Endometrial microvascular endothelial cells (primary cell): Measurements from ENCODE around the gene ANO9. TPM values are rescaled to one million over a fixed set of nuclear protein-coding genes. Genes with fewer than 3 reads are reported as not detected.
"Not testable (repeated sequence)": the region's sequence is repeated elsewhere in the genome, so short reads cannot be mapped to it uniquely, and the experiment has no call there.

ENCODE experiments used
- in situ Hi-C: cut with HindIII; loops from 2 replicates; pipeline ENCODE4 v1.10.0; 2017; ENCODE audit warnings: low sequenced_read_pairs, low pct_unique_long_range_greater_than_20kb; ENCODE audit errors: inconsistent ontology term
- total RNA-seq: library from RNA; depleted of rRNA; stranded (reverse); fragments of >200 nt; gene quantifications from one replicate; pipeline ENCODE4 v1.2.3, GENCODE V29; 2015; ENCODE audit errors: inconsistent ontology term

ANO9 gene
- total RNA-seq, 1 donor from 2014 or later = 0.09 TPM

- in situ Hi-C loops = no loop called here
Observed at GRCh38 chr11:420911-421321, 20.9 kb downstream of the ANO9 start.

- in situ Hi-C loops = no loop called here
Observed at GRCh38 chr11:420054-420910, 21.5 kb downstream of the ANO9 start.

DNA sequence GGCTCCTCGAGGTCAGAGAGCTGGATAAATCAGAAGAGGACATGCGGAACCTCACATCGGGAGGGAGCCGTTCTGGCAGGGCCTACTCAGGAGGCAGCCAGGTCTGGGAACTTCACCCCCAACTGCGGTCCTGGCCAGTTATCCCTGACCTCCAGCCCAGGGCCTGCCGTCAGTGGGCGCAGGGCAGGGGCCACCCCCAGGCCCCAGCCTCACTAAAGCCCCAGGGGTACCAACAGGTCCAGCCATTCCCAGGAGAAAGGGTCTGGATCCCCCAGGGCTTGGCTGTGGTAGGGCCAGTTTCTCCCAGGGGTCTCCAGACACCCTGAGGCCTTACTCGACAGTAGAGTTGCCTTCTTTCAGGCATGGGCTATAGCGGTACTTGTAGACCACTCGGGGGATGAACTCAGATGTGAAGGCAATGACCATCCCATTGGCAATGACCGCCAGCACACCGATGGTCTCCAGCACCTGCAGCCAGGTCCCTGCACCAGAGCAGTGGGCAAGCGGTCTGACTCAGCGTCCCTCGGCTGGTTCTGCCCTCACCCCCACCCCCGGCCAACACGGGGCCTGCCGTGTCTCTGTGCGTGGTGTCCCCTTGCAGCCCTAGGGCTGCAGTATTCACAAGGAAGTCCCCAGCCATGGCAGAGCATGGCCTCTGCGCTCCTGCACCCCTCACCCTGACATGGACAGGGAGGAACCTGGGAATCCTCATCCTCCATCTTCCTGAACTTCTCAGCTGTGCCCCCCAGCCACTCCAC is 22.4 kb downstream of the ANO9 start:
- in situ Hi-C loops = no loop called here

DNA sequence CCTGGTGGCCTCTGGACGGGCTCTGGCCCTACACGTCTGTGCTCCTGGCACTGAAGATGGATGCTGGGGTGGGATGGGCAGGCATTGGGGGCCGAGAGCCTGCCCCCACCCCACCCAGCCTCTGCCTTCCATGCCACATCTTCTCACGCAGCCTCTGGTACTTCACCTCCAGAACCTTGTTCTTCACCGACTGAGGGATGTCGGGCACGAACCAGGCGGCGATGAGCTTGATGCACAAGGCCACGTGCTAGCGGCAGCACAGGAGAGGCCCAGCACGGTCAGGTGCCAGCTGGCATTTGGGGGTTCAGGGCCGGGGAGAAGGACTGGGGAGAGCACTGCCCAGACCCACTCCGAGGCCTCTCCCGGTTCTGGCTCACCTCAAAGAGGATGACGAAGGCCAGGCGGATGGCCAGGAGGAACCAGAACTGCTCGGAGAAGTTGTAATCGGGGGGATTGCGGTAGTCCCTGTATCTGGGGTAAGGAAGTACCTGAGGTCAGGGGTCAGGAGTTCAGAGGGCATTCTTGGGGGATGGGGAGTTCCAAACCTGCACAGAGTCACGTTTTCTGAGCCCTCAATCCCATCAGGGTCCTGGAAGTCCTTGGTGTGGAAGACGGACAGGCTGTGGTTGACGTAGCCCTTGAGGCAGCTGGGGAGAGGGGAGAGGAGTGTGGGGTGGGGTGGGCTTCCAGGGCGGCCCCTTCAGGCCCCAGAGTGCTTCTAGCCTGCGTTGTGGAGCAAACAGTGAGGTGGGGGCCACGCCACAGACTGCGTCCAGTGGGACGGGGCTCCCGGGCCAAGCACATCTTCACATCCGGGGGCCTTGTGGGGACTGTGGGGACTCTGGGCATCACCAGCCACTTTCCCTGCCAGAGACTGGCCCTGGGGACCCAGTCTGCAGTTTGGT is 23.2 kb downstream of the ANO9 start:
- in situ Hi-C loops = no loop called here

DNA sequence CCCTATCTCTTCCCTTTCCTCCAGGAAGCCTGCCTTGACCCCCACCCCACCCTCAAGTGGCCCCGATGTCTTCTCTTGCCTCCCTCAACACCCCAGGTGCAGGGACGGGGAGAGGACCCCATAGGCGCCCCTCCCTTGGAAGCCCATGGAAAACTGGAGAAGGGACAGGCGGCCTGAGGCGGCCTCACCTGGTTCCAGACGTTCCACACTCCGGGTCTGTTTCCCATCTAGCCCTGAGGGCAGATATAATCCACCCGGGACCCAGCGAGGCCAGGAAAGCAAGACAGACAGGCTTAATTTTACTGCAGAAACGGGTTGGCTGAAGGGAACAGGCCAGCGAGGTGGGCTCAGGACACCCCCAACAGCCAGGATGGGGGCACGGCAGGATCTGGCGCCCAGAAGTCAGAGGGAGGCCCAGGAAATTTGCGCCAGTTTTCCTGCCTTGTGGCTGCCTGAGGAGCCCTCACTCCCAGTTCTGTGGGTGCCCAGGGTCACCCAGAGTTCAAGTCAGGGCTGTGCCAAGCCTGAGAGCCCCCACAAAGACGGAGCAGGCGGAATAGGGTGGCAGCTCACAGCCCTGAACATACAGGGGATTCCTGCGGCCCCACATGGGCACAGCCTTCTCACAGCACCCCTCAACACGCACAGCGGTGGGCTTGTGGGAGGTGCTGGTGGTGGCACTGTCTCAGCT is 24.0 kb downstream of the ANO9 start:
- in situ Hi-C loops = no loop called here

DNA sequence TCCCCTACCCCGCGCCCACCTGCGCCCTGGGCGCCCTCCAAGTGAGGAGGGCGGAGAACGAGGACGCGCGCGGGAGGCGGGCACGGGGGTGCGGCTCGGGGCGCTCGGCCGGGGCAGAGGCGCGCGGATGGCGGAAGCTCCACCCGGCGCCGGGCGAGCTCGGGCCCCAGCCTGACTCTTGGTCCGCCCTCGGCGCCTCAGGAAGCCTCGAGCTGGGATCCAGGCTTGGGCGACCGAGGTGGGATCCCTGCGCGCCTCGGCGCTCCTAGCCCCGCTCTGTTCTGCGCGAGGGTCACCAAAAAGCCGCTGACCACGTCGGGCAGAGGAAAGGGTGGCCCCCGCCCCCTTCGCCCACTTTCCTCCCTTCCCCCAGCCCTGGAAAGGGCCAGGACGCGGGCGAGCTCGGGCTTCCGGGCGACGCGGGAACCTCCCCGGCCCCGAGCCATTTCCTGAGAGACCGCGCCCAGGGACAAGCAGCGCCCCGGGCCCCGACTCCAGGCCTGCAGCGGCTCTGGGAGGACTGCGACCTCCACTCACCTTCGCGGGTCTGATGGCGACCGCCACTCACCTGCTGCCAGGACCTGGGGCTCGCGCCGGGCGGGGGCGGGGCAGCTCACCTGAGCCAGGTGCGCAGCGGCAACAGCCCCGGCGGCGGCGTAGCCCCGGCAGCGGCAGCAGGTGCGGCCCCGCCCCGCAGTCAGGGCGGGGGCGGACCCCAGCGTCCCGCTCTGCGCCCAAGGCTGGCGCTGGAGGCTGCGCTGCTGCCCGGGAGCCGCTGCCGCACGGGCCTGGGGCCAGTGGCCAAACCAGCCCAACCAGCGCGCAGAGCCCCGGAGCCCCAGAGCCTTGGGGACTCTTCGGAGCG is 24.8 kb downstream of the ANO9 start:
- in situ Hi-C loops = no loop called here

- in situ Hi-C loops = no loop called here
Observed at GRCh38 chr11:416051-416756, 25.6 kb downstream of the ANO9 start.

DNA sequence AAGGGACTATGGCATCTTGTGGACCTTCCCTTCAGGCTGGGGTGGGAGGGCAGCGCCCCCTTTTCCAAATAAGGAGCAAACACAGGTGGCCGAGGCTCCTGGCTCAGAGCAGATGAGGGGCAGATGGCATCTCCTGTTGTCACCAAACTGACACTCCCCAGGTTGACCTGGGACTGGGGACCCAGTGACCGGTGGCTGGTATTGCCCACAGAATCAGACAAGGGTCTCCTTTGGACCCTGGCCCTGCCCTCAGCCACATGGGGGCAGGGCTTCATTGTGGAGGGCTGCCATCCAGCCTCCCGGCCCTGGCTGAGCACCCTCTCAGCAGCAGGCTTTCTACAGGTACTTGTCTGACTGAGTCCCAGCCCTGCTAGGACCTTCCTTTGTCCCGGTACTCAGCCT is 26.2 kb downstream of the ANO9 start:
- in situ Hi-C loops = no loop called here

DNA sequence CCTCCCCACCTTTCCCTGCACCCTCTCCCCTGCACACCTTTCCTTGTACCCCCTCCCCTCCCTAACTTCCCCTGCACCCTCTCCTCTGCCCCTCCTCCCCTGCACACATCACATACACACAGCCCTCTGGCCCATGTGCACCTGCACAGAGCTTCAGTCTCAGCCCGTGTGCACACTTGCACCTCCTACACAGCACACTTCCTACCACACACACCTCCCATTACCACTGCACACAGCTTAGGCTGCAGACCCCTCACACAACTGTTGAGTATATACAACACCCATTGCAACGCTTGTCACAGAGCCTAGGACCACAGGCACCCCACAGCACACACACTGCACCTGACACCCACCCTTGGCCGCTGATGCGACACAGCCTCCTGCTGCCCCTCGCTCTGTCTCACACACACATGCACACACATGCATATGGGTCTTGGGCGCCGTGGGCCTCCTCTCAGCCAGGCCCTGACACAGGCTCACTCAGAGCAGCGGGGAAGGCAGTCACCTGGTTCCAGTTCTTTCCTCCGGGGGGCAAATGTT is 27.4 kb downstream of the ANO9 start:
- in situ Hi-C loops = no loop called here

DNA sequence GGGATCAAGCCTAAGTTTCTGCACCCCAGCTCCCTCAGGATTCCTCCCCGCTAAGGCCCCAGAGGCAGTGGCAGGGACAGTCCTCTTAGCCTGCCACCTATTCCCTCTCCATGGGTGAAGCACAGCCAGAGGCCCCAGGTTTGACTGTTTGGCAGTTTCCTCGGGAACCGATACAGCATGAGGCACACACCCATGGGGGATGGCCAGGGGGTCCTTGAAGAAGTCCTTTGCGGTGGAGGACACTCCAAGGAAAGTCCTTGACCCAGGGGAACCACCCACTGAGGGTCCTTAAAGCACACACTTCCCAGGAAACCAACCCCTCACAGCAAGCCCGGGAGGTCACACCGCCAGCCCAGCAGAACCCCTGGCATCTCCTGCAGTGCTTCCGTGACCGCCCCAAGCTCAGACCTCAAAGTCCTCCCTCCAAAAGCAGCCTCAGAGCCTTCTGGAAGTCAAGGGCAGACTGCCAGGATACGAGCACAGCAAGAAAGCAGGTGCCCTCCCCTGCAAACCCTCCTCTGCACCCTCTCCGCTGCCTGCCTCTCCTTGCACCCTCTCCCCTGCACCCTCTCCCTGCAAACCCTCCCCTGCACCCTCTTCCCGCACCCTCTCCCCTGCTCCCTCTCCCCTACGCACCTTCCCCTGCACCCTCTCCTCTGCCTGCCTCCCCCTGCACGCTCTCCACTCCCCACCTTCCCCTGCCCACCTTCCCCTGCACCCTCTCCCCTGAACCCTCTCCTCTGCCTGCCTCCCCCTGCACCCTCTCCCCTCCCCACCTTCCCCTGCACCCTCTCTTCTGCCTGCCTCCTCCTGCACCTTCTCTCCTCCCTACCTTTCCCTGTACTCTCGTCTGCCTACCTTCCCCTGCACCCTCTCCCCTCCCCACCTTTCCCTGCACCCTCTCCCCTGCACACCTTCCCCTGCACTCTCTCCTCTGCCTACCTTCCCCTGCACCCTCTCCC is 28.4 kb downstream of the ANO9 start:
- in situ Hi-C loops = no loop called here

DNA sequence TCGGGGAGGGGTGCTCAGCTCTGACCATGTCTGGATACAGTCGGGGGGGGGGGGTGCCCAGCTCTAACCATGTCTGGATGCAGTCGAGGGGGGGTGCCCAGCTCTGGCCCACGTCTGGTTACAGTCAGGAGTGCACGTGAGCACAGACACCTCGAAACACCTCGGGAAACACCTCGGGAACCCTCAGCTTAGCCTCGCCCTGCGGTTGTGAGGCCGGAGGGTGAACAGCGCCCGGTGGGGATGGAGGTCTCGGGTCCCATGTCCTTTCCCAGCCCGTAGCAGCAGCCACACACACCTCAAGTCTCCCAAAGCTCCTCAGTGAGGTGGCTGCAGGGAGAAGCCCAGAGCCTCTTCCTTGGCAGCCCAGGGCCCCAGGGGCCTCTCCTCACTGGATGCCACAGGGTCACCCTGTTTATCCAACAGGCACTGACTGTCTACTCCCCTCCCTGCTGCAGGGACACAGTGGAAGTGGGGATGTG is 29.1 kb downstream of the ANO9 start:
- in situ Hi-C loops = no loop called here

DNA sequence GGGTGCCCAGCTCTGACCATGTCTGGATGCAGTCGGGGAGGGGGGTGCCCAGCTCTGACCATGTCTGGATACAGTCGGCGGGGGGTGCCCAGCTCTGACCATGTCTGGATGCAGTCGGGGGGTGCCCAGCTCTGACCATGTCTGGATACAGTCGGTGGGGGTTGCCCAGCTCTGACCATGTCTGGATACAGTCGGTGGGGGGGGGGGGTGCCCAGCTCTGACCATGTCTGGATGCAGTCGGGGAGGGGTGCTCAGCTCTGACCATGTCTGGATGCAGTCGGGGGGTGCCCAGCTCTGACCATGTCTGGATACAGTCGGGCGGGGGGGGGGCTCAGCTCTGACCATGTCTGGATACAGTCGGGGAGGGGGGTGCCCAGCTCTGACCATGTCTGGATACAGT is 30.3 kb downstream of the ANO9 start:
- in situ Hi-C loops = not testable (repeated sequence)

DNA sequence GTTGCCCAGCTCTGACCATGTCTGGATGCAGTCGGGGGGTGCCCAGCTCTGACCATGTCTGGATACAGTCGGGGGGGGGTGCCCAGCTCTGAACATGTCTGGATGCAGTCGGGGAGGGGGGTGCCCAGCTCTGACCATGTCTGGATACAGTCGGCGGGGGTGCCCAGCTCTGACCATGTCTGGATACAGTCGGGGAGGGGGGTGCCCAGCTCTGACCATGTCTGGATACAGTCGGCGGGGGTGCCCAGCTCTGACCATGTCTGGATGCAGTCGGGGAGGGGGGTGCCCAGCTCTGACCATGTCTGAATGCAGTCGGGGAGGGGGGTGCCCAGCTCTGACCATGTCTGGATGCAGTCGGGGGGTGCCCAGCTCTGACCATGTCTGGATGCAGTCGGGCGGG is 31.1 kb downstream of the ANO9 start:
- in situ Hi-C loops = not testable (repeated sequence)

- in situ Hi-C loops = no loop called here
Observed at GRCh38 chr11:409600-410483, 32.0 kb downstream of the ANO9 start.

DNA sequence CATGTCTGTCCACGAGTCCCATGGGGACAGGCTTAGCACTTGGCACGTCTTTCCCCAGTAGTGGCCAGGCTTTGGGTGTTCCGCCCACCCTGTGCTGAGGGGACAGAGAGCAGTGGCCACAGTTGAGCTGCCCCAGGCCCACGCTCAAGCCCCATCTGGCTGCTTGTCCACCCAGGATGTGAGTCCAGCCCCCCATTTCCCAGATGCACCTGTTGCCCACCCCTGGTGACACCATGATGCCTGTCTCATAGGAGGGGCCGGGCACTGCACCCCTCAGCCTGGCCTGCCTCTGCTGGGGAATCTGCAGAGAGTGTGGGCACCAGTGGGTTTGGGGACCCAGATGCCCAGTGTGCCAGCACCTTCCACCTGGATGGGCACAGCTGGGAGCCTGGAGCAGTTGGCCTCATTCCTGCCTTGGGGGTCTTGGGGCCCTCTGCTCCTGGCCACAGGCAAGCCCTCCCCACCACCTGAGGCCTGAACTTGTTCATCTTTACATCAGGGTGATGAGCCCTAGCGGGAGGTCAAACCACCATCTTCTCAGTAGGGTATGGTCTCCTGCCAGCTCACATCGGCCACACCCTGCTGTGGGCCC is 32.7 kb downstream of the ANO9 start:
- in situ Hi-C loops = no loop called here
